Endothelial cell of umbilical vein (primary cell): ENCODE results near the gene SLC12A8. TPM values are rescaled to one million over a fixed set of nuclear protein-coding genes. Genes with fewer than 3 reads are reported as not detected.

Experiments used
- BruUV-seq: library from RNA; stranded (reverse); fragments of 400-500 nt; replicated peaks from 2 replicates; lab custom pipeline; 2021; lab: Mats Ljungman, UMichigan
- CTCF ChIA-PET: fragments of 300-600, 350-600 bp; sonication (Branson Sonifier 250); formaldehyde crosslinking; loops from one replicate; lab custom pipeline; 2021; ENCODE audit warnings: antibody characterized with exemption, inconsistent platforms; lab: Charles Lee
- POLR2A ChIA-PET: fragments of 300-600, 350-600 bp; sonication (Branson Sonifier 250); formaldehyde crosslinking; loops from one replicate; lab custom pipeline; 2021; ENCODE audit warnings: antibody characterized with exemption, inconsistent platforms; lab: Charles Lee
- DNase-seq: peaks from one replicate; pipeline ENCODE4 v3.0.0-alpha.2; 2011; ENCODE audit warnings: low read depth, low spot score
- FAIRE-seq: peaks from 2 replicates; lab custom pipeline; 2011; peaks lifted over from hg19 to GRCh38; lab: Jason Lieb, UNC
- H2AFZ ChIP-seq: 2 replicates; pipeline ENCODE4 v1.6.0; 2012; ENCODE audit warnings: low read depth, low read length, control low read depth, inconsistent platforms
- H3K27ac ChIP-seq: 2 replicates; pipeline ENCODE4 v1.5.1; 2011; ENCODE audit warnings: low read depth, mild to moderate bottlenecking, control low read depth, low read length, moderate library complexity; ENCODE audit not compliant: insufficient read depth
- H3K27me3 ChIP-seq, 2 experiments: 2 replicates each; pipeline versions ENCODE4 v1.6.0 to v1.6.1; 2011; ENCODE audit warnings: low read length in 2 of 2, mixed read lengths in 1 of 2; ENCODE audit not compliant: control insufficient read depth in 2 of 2, insufficient read depth in 2 of 2
- H3K36me3 ChIP-seq, 2 experiments: 2 replicates in 1 of 2; 3 replicates in 1 of 2; pipeline ENCODE4 v1.5.1; 2011; ENCODE audit warnings: low read length in 2 of 2, mild to moderate bottlenecking in 1 of 2, moderate library complexity in 1 of 2; ENCODE audit not compliant: control insufficient read depth in 2 of 2, insufficient read depth in 2 of 2; ENCODE audit errors: extremely low read depth in 1 of 2
- H3K4me1 ChIP-seq: 3 replicates; pipeline ENCODE4 v1.5.1; 2011; ENCODE audit warnings: mild to moderate bottlenecking, low read length; ENCODE audit not compliant: control insufficient read depth, insufficient read depth; ENCODE audit errors: extremely low read depth
- H3K4me2 ChIP-seq: 2 replicates; pipeline ENCODE4 v1.6.1; 2011; ENCODE audit warnings: low read length, control low read depth, mixed read lengths; ENCODE audit not compliant: insufficient read depth
- H3K4me3 ChIP-seq, 3 experiments: fragments of 200-600 bp in 1 of 3; sonication (generic), shearing (Covaris generic) in 1 of 3; replicated peaks in 1 of 3; 2 replicates each; pipeline ENCODE4 v1.5.1; 2011 to 2016; ENCODE audit warnings: control low read depth in 3 of 3, low read length in 3 of 3, mild to moderate bottlenecking in 2 of 3, inconsistent platforms in 1 of 3, low read depth in 1 of 3, moderate library complexity in 1 of 3; ENCODE audit not compliant: insufficient read depth in 1 of 3
- H3K79me2 ChIP-seq: 2 replicates; pipeline ENCODE4 v1.6.0; 2012; ENCODE audit warnings: low read length, inconsistent platforms; ENCODE audit not compliant: control insufficient read depth, insufficient read depth
- H3K9ac ChIP-seq: replicated peaks from 2 replicates; pipeline ENCODE3; 2011; ENCODE audit warnings: low read length, control low read depth; ENCODE audit not compliant: insufficient read depth; ENCODE audit errors: extremely low read depth
- H3K9me1 ChIP-seq: replicated peaks from 3 replicates; pipeline ENCODE4 v1.6.0; 2011; ENCODE audit warnings: mild to moderate bottlenecking, low read length; ENCODE audit not compliant: control insufficient read depth, insufficient read depth; ENCODE audit errors: extremely low read depth
- H3K9me3 ChIP-seq: replicated peaks from 2 replicates; pipeline ENCODE4 v1.5.1; 2012; ENCODE audit warnings: low read length, inconsistent platforms; ENCODE audit not compliant: control insufficient read depth, insufficient read depth
- H4K20me1 ChIP-seq: replicated peaks from 2 replicates; pipeline ENCODE3; 2011; ENCODE audit warnings: mild to moderate bottlenecking, low read length; ENCODE audit not compliant: control insufficient read depth, insufficient read depth; ENCODE audit errors: extremely low read depth
- CTCF ChIP-seq, 2 donors: IDR thresholded peaks; 1 replicate in 1 of 2; 2 replicates in 1 of 2; pipeline ENCODE4 v1.5.1; 2011; ENCODE audit warnings: low read length in 2 of 2, mild to moderate bottlenecking in 2 of 2, moderate library complexity in 2 of 2, control low read depth in 1 of 2, inconsistent platforms in 1 of 2, low read depth in 1 of 2; ENCODE audit not compliant: insufficient read depth in 1 of 2; ENCODE audit errors: extremely low read depth in 1 of 2
- EZH2 ChIP-seq: IDR thresholded peaks from 2 replicates; pipeline ENCODE4 v1.6.1; 2012; ENCODE audit warnings: borderline replicate concordance, low read depth, mild to moderate bottlenecking, moderate library complexity, low read length, inconsistent platforms; ENCODE audit not compliant: severe bottlenecking
- FOS ChIP-seq: IDR thresholded peaks from 2 replicates; pipeline ENCODE4 v1.6.1; 2011; ENCODE audit warnings: mild to moderate bottlenecking, low read length, moderate library complexity, borderline replicate concordance; ENCODE audit not compliant: insufficient read depth
- GATA2 ChIP-seq: IDR thresholded peaks from 2 replicates; pipeline ENCODE4 v1.7.0; 2011; ENCODE audit warnings: low read depth, mild to moderate bottlenecking, moderate library complexity, mixed read lengths, low read length; ENCODE audit not compliant: insufficient read length, insufficient read depth
- JUN ChIP-seq: IDR thresholded peaks from 2 replicates; pipeline ENCODE4 v1.6.1; 2011; ENCODE audit warnings: borderline replicate concordance, low read depth; ENCODE audit not compliant: insufficient read length, insufficient read depth
- MAX ChIP-seq: IDR thresholded peaks from 2 replicates; pipeline ENCODE4 v1.6.1; 2011; ENCODE audit not compliant: insufficient read depth, insufficient read length
- MYC ChIP-seq: IDR thresholded peaks from one replicate; pipeline ENCODE4 v1.6.1; 2011; ENCODE audit warnings: mild to moderate bottlenecking, low read depth, low read length
- POLR2A ChIP-seq: IDR thresholded peaks from 2 replicates; pipeline ENCODE4 v1.6.1; 2012; ENCODE audit warnings: low read depth, mild to moderate bottlenecking, control low read depth, low read length
- POLR2AphosphoS5 ChIP-seq: IDR thresholded peaks from 2 replicates; pipeline ENCODE4 v1.6.1; 2012; ENCODE audit warnings: low read depth, mild to moderate bottlenecking, control low read depth, low read length, moderate library complexity; ENCODE audit not compliant: insufficient read depth
- dilution Hi-C: fragments of 300-500 bp; cut with MboI; formaldehyde crosslinking; loops from one replicate; pipeline ENCODE4 v1.15.0; 2019; ENCODE audit warnings: low sequenced_read_pairs; ENCODE audit not compliant: extremely low pct_ligation_motif_present
- intact Hi-C: fragments of 100-400 bp; cut with micrococcal nuclease; formaldehyde crosslinking; loops from one replicate; pipeline ENCODE4 v1.10.0; 2022
- polyA plus RNA-seq, 4 experiments: library from polyadenylated mRNA; depleted of rRNA in 3 of 4; stranded (reverse) in 3 of 4; unstranded in 1 of 4; fragments of >200 nt; gene quantifications; 2 replicates each; pipeline versions ENCODE4 v1.2.1 to v1.2.3, GENCODE V29; 2011 to 2012; ENCODE audit warnings: missing spikeins in 1 of 4
- total RNA-seq: library from RNA; stranded (reverse); gene quantifications from 2 replicates; pipeline ENCODE4 v1.2.3, GENCODE V29; 2021

Gene SLC12A8
- total and polyA plus RNA-seq, 2 donors (not counting 3 experiments of a cell fraction or from before 2014, with no cell fraction given), result 0.86 to 0.90 TPM

DNA sequence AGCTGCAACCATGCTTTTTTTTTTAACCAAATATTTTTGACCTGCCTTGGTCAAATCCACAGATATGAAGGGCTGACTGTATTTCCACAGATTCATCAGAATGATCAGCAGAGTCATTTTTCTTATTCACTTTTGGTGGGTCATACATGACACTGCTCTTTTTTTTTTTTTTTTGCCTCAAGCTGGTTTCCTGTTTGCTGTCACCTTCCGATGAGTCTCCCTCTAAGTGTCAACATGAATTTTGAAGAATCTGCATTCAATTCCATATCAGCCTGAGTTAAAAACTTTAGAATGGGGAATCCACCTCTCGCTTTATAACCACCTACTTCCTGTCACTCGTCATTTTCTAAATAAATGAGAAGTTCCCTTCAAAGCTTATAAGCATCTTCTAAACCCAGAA is 2.2 kb upstream of the SLC12A8 start:
- no peak overlapping the region for H3K9ac ChIP-seq
- no peaks in the 10 kb centered on the region for H4K20me1 ChIP-seq
- intact Hi-C loops, result loop anchor here (5.0 to 10.0 kb wide), 2 partner anchors 223 to 370 kb away; no protein-coding TSS in a partner anchor
- no TSS peak for BruUV-seq
- FAIRE-seq, result peak; percentile 54
- H3K4me1 ChIP-seq, result peaks cover 7% of the 10 kb centered on the region
- dilution Hi-C loops, result no loop called here
- H3K9me3 ChIP-seq, result no peaks in the 10 kb centered on the region
- no peaks in the 10 kb centered on the region for H3K36me3 ChIP-seq
- H3K79me2 ChIP-seq, result no peaks in the 10 kb centered on the region
- ChIA-PET CTCF (no interaction called here), POLR2A (no interaction called here)
- no peak overlapping the region for H3K27ac ChIP-seq
- no peak for DNase-seq
- H3K27me3 ChIP-seq, result peaks cover 5 to 8% of the 10 kb centered on the region in 2 experiments
- no peaks in the 10 kb centered on the region for H3K9me1 ChIP-seq
- TF ChIP-seq FOS, result peak; percentile 40
- no peak for TF ChIP-seq CTCF (IDR thresholded peaks at IDR 0.05; ENCODE audit: extremely low read depth in 1 of 2, insufficient read depth in 1 of 2, low read depth in 1 of 2, low read length in 2 of 2)
- no peak overlapping the region for H3K4me3 ChIP-seq
- no peak overlapping the region for H2AFZ ChIP-seq
- no peak overlapping the region for H3K4me2 ChIP-seq

DNA sequence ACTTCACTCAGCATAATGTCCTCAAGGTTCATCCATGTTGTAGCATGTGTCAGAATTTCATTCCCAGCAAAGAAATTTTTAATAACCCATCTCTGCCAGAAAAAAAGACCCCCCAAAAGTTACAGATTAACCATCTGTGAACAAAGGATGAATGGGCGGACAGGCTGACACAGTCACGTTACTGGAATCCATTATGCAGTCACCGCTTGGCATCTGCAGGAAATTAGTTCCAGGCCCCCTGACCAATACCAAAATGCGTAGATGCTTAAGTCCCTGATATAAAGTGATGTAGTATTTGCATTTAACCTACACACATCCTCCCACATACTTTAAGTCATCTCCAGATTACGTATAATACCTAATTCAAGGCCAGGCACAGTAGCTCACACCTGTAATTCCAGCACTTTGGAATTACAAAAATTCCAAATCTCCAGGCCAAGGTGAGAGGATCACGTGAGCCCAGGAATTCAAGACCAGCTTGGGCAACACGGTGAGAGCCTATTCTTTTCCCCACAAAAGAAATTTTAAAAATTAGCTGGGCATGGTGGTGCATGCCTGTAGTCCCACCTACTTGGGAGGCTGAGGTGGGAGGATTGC is 1.5 kb upstream of the SLC12A8 start:
- DNase-seq, result no peak
- CTCF ChIA-PET, result interaction anchor here (0.6 kb wide), 1 partner anchor 367 kb away, joined by 3 read pairs; no protein-coding TSS in a partner anchor
- FAIRE-seq, result no peak
- Histone ChIP-seq H3K36me3 (no peaks in the 10 kb centered on the region), H3K4me1 (peaks cover 7% of the 10 kb centered on the region), H3K79me2 (no peaks in the 10 kb centered on the region), H3K27ac (no peak overlapping the region), H3K9ac (no peak overlapping the region), H3K9me3 (no peaks in the 10 kb centered on the region), H3K9me1 (no peaks in the 10 kb centered on the region), H2AFZ (no peak overlapping the region), H3K27me3 (peaks cover 5 to 8% of the 10 kb centered on the region in 2 experiments), H3K4me2 (no peak overlapping the region), H3K4me3 (no peak overlapping the region), H4K20me1 (no peaks in the 10 kb centered on the region)
- BruUV-seq, result no TSS peak
- intact Hi-C loops (loop anchor here (10.0 kb wide), 1 partner anchor 371 kb away; no protein-coding TSS in a partner anchor), dilution Hi-C loops (no loop called here)
- TF ChIP-seq GATA2 (no peak), POLR2A (no peak), MAX (no peak), FOS (no peak), EZH2 (no peak), CTCF (IDR thresholded peaks at IDR 0.05; ENCODE audit: extremely low read depth in 1 of 2, insufficient read depth in 1 of 2, low read depth in 1 of 2, low read length in 2 of 2) (no peak), JUN (no peak), MYC (no peak), POLR2AphosphoS5 (no peak)
- POLR2A ChIA-PET, result no interaction called here
